22Rv1 (cell line): ENCODE measurements around the gene OR6Q1.

ENCODE experiments used
- H3K27ac ChIP-seq: fragments of 450-650 bp; 2 replicates; pipeline ENCODE4 v1.5.1; 2017
- ZFX ChIP-seq: fragments of 450-650 bp; IDR thresholded peaks from 2 replicates; pipeline ENCODE4 v1.6.1; 2017; ENCODE audit warnings: antibody characterized with exemption, borderline replicate concordance
- TF ChIP-seq, protein P1 (sequence below): fragments of 450-650 bp; IDR thresholded peaks from 2 replicates; pipeline ENCODE4 v1.5.1; 2017; ENCODE audit warnings: mild to moderate bottlenecking

OR6Q1 gene

DNA sequence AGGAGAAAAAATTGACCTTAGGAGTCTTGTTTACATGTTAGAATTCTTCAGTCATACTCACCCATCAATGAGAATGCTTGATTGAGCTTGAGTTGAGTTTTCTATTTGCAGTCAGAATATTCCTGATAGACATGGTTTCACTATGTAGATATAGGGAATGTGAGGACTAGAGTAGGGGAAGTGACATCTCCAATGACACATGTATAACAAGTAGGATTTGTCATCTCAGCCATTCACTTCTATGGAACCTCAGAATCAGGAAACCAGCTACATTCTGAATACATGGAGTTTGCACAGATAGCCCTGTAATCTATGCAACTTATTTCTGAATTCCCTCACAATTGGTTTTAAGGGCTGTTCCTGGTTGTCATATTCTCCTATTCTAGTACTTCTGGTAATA lies 27.2 kb upstream of the OR6Q1 start:
- no peak overlapping the region for H3K27ac ChIP-seq
- TF ChIP-seq, protein P1, sequence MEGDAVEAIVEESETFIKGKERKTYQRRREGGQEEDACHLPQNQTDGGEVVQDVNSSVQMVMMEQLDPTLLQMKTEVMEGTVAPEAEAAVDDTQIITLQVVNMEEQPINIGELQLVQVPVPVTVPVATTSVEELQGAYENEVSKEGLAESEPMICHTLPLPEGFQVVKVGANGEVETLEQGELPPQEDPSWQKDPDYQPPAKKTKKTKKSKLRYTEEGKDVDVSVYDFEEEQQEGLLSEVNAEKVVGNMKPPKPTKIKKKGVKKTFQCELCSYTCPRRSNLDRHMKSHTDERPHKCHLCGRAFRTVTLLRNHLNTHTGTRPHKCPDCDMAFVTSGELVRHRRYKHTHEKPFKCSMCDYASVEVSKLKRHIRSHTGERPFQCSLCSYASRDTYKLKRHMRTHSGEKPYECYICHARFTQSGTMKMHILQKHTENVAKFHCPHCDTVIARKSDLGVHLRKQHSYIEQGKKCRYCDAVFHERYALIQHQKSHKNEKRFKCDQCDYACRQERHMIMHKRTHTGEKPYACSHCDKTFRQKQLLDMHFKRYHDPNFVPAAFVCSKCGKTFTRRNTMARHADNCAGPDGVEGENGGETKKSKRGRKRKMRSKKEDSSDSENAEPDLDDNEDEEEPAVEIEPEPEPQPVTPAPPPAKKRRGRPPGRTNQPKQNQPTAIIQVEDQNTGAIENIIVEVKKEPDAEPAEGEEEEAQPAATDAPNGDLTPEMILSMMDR = no peak
- TF ChIP-seq ZFX = no peak

DNA sequence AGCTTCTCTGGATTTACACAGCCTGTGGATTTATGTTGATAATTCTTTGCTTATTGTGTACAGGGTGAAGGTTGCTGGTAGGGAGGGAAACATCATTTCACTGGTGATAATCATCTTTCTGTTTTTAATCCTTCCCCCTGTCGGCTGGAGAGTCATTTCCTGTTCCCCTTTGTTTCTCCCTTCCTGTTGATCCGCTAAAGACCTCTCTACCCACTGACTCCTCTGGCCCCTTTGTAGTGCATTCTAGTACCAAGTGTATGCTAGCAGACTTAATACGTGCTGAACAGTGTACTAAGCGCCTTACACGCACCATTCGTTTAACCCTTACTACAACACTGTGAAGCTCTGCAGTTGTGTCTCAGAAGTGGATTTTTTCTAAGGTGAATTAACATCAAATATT lies 26.1 kb upstream of the OR6Q1 start:
- no peak for TF ChIP-seq ZFX
- TF ChIP-seq, protein P1 = no peak
- no peak overlapping the region for H3K27ac ChIP-seq

DNA sequence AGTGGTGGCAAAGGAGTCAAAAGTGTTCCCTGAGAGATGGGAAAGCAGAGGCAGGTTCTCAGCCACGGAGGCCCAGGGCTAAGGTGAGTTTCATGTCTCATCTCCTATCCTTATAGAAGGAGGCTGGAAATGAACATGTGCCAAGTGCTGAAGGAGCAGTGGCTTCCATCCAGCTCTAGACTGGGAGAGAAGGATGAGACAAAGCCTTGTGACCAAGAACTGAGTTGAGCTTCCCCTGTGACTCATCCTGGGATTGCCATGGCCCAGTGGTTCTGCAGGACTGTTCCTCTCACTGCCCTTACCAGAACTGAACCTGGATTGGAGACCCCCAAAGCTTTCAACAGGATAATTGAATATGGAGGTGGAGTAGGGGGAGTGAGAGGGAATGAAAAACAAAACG lies 23.8 kb upstream of the OR6Q1 start:
- no peak overlapping the region for H3K27ac ChIP-seq
- no peak for TF ChIP-seq ZFX
- TF ChIP-seq, protein P1 = no peak

GRCh38 chr11:58011771-58012170 lies 19.0 kb upstream of the OR6Q1 start:
- no peak overlapping the region for H3K27ac ChIP-seq
- TF ChIP-seq, protein P1 = no peak

GRCh38 chr11:58023435-58023931 lies 7.3 kb upstream of the OR6Q1 start, which contains the start of gene OR9Q1:
Gene OR9Q1 (plus strand): TSS chr11:58023881. CDS start chr11:58179445, 155,564 bp downstream.
- TF ChIP-seq ZFX = no peak
- TF ChIP-seq, protein P1 = no peak
- H3K27ac ChIP-seq = no peak within 1 kb of the TSS

- TF ChIP-seq, protein P1 = no peak
- no peak for TF ChIP-seq ZFX
- no peak overlapping the region for H3K27ac ChIP-seq
These were observed 6.1 kb upstream of the OR6Q1 start for GRCh38 chr11:58024601-58025091.

DNA sequence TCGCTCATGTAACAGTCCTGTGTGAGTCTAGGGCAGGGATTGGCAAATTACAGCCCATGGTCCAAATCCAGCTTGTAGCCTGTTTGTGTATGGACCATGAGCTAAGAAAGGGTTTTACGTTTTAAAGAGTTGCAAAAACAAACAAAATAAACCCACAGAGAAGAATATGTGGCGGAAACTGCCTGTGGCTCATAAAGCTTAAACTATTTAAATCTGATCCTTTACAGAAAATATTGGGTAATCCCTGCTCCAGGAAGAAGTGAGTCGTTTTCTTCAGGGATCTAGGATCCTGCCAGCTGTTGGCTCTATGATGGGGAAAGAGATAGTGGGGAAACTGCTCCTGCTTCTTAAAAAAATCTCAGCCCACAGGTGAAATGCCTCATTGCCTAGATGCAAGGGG lies 3.4 kb upstream of the OR6Q1 start:
- no peak overlapping the region for H3K27ac ChIP-seq
- TF ChIP-seq ZFX = no peak
- TF ChIP-seq, protein P1 = no peak
